Measurements from ENCODE around the gene HK1.
A peak's percentile ranks its signal among the peaks of the same experiment; 100 is the strongest.

GRCh38 chr10:69449841-69450240 is 171.5 kb downstream of the HK1 start:
- TF ChIP-seq SP1 (CRISPR knock-in tag; conservative IDR thresholded peaks at IDR 0.05) (no peak), TCF7 (CRISPR knock-in tag; IDR thresholded peaks at IDR 0.05; ENCODE audit: low read depth) (no peak), IRF2 (CRISPR knock-in tag; IDR thresholded peaks at IDR 0.05; ENCODE audit: borderline replicate concordance, low read depth) (no peak), NFYB (CRISPR knock-in tag; conservative IDR thresholded peaks at IDR 0.05; ENCODE audit: low read depth) (no peak), PRDM15 (CRISPR knock-in tag; IDR thresholded peaks at IDR 0.05) (no peak)
- TF ChIP-seq, protein P1, sequence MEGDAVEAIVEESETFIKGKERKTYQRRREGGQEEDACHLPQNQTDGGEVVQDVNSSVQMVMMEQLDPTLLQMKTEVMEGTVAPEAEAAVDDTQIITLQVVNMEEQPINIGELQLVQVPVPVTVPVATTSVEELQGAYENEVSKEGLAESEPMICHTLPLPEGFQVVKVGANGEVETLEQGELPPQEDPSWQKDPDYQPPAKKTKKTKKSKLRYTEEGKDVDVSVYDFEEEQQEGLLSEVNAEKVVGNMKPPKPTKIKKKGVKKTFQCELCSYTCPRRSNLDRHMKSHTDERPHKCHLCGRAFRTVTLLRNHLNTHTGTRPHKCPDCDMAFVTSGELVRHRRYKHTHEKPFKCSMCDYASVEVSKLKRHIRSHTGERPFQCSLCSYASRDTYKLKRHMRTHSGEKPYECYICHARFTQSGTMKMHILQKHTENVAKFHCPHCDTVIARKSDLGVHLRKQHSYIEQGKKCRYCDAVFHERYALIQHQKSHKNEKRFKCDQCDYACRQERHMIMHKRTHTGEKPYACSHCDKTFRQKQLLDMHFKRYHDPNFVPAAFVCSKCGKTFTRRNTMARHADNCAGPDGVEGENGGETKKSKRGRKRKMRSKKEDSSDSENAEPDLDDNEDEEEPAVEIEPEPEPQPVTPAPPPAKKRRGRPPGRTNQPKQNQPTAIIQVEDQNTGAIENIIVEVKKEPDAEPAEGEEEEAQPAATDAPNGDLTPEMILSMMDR (IDR thresholded peaks at IDR 0.05): peak; percentile 56; the same call in 1 of the 2 replicates
